Activated CD8-positive, alpha-beta T cell treated with anti-CD3 and anti-CD28 coated beads, Interleukin-2, amount 10 ng/mL, durations not matched to agents 7 days and 5 days (primary cell): ENCODE results near the gene GGT1. TPM values are rescaled to one million over a fixed set of nuclear protein-coding genes. Genes with fewer than 3 reads are reported as not detected.
A peak's percentile ranks its signal among the peaks of the same experiment; 100 is the strongest.
"Not testable (repeated sequence)": the region's sequence is repeated elsewhere in the genome, so short reads cannot be mapped to it uniquely, and the experiment has no call there.

ENCODE experiments used
- ATAC-seq: fragments of 150-1000 bp; cut with Tn5 transposase; one replicate; pipeline ENCODE4 v1.10.0; 2021; ENCODE audit warnings: moderate library complexity
- CTCF ChIA-PET: fragments of 350-600 bp; sonication (Branson Sonifier 250); formaldehyde crosslinking; loops from one replicate; lab custom pipeline; 2021; ENCODE audit warnings: antibody characterized with exemption; lab: Charles Lee
- POLR2A ChIA-PET: fragments of 350-600 bp; sonication (Branson Sonifier 250); formaldehyde crosslinking; loops from one replicate; lab custom pipeline; 2021; ENCODE audit warnings: antibody characterized with exemption; lab: Charles Lee
- DNase-seq: peaks from one replicate; pipeline ENCODE4 v3.0.0-alpha.2; 2020
- H3K27ac Mint-ChIP-seq: one replicate; pipeline ENCODE4 v1.8.0; 2021; ENCODE audit warnings: mild to moderate bottlenecking, mixed read lengths
- H3K27me3 Mint-ChIP-seq: one replicate; pipeline ENCODE4 v1.8.0; 2021; ENCODE audit warnings: low read depth, mixed read lengths
- H3K36me3 Mint-ChIP-seq: one replicate; pipeline ENCODE4 v1.8.0; 2021; ENCODE audit warnings: low read depth, mixed read lengths
- H3K4me1 Mint-ChIP-seq: one replicate; pipeline ENCODE4 v1.8.0; 2021; ENCODE audit warnings: low read depth, mixed read lengths
- H3K4me3 Mint-ChIP-seq: one replicate; pipeline ENCODE4 v1.8.0; 2021; ENCODE audit warnings: mild to moderate bottlenecking, mixed read lengths
- H3K9me3 Mint-ChIP-seq: one replicate; pipeline ENCODE4 v1.8.0; 2022; ENCODE audit warnings: mixed read lengths; ENCODE audit not compliant: insufficient read depth
- total RNA-seq, 2 experiments: library from RNA; stranded (reverse); gene quantifications; one replicate each; pipeline ENCODE4 v1.2.3, GENCODE V29; 2021

Gene GGT1
- total RNA-seq, 2 experiments from 2014 or later: 20.0 to 23.6 TPM

DNA sequence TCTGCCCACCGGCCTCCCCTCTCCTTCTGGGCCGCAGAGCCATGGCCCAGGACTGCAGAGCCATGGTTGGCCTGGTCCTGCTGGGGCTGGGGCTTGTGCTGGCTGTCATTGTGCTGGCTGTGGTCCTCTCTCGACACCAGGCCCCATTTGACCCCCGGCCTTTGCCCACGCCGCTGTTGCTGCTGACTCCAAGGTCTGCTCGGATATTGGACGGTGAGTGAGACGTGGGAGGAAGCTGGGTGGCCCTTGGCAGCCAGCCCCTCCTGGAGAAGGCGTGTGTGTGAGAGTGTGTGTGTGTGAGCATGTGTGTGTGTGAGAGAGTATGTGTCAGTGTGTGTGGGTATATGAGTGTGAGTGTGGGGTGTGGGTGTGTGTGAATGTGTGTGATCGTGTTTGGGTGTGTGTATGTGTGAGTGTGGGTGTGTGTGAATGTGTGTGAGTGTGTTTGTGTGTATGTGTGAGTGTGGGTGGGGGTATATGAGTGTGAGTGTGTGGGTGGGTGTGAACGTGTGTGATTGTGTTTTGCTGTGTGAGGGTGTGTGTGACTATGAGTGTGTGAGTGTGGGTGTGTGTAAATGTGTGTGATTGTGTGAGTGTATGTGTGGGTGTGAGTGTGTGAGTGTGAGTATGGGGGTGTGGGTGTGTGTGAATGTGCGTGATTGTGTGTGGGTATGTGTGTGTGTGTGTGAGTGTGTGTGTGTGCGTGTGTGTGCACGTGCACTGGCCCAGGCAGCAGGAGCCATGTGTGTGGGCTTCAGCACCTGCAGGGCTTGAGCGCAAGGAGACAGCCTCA lies 30.4 kb downstream of the GGT1 start:
- CTCF ChIA-PET, DNase-seq, H3K36me3 Mint-ChIP-seq, H3K9me3 Mint-ChIP-seq, H3K27me3 Mint-ChIP-seq, ATAC-seq, POLR2A ChIA-PET, H3K4me3 Mint-ChIP-seq: not testable (repeated sequence)
- Mint-ChIP-seq H3K4me1 (peaks cover 26% of the 10 kb centered on the region), H3K27ac (peak overlapping the region; percentile 65)

DNA sequence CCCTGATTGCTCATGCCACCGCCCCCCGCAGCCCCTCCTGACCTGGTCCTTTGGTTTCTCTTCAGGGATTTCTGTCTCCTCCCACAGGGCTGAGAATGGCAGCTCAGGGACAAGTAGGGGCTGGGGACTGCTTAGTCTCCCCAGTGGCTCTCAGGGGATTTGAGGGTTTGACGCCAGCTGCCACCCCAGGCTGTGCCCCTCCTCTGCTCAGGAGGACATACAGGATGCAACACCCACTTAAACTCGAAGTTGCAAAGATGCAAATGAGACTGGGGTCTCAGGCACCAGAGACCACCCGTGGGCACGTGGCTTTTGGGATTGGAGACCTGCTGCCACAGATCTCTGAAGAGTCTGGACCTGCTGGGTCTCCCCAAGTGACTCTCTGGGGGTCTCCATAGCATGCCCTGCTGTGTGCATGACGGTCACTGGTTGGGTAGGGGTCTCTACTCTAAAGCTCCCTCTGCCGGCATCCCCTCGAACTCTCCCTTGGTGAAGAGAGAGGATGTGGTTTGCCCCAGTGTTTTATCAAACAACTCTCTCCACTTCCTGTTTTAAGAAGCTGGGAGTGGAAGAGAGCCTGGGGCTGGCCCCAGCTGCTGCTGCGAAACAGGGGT lies 31.9 kb downstream of the GGT1 start:
- POLR2A ChIA-PET, ATAC-seq, H3K4me3 Mint-ChIP-seq, H3K27me3 Mint-ChIP-seq, H3K36me3 Mint-ChIP-seq, H3K9me3 Mint-ChIP-seq: not testable (repeated sequence)
- peak; percentile 54 for DNase-seq
- CTCF ChIA-PET: interaction anchor here (0.7 to 1.1 kb wide), 2 partner anchors 37 to 78 kb away, joined by 3 read pairs; no protein-coding TSS in a partner anchor
- Mint-ChIP-seq H3K4me1 (peaks cover 26% of the 10 kb centered on the region), H3K27ac (peak overlapping the region; percentile 76)

DNA sequence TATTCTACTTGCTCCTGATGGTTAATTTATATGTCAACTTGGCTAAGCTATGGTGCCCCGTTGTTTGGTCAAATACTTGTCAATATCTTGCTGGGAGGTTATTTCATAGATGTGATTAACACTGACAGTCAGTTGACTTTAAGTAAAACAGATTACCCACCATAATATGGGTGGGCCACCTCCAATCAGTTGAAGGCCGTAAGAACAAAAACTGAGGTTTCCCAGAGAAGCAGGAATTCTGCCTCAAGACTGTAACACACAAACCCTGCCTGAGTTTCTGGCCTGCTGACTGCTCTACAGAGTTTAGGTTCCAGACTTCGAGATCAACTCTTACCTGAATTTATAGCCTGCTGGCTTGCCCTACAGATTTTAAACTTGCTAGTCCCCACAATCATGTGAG lies 33.5 kb downstream of the GGT1 start:
- H3K4me3 Mint-ChIP-seq, H3K9me3 Mint-ChIP-seq, H3K27me3 Mint-ChIP-seq, H3K36me3 Mint-ChIP-seq, CTCF ChIA-PET, DNase-seq, H3K27ac Mint-ChIP-seq, POLR2A ChIA-PET, ATAC-seq: not testable (repeated sequence)
- peaks cover 26% of the 10 kb centered on the region for H3K4me1 Mint-ChIP-seq

GRCh38 chr22:24642307-24642706 lies 39.3 kb downstream of the GGT1 start:
- H3K27ac Mint-ChIP-seq, CTCF ChIA-PET, H3K27me3 Mint-ChIP-seq, ATAC-seq, DNase-seq, H3K36me3 Mint-ChIP-seq, H3K4me1 Mint-ChIP-seq, H3K9me3 Mint-ChIP-seq, POLR2A ChIA-PET, H3K4me3 Mint-ChIP-seq: not testable (repeated sequence)

DNA sequence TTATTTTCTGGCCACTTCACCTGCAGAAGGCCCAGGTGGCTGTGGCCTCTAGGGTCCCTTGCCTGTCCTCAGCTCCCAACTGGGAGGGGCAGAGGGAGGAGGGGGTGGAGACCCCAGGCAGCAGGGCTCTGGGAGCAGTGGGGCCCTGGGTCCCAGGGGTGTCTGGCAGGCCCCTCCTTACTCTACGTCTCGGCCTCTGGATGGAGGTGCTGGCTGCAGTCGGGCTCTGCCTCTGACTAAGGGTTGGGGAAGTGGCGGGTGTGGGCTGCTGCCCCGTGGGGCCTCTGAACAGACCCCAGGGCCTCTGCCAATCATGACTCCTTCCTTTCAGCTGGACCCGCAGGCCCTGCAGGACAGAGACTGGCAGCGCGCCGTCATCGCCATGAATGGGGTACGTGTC lies 41.4 kb downstream of the GGT1 start:
- H3K36me3 Mint-ChIP-seq, POLR2A ChIA-PET, H3K27me3 Mint-ChIP-seq, CTCF ChIA-PET, H3K4me3 Mint-ChIP-seq, H3K4me1 Mint-ChIP-seq, H3K27ac Mint-ChIP-seq, DNase-seq, H3K9me3 Mint-ChIP-seq, ATAC-seq: not testable (repeated sequence)

- H3K27me3 Mint-ChIP-seq, H3K36me3 Mint-ChIP-seq, H3K4me3 Mint-ChIP-seq, DNase-seq, POLR2A ChIA-PET, H3K9me3 Mint-ChIP-seq, H3K4me1 Mint-ChIP-seq, ATAC-seq, H3K27ac Mint-ChIP-seq, CTCF ChIA-PET: not testable (repeated sequence)
Measured at GRCh38 chr22:24645408-24646399, 42.7 kb downstream of the GGT1 start.

DNA sequence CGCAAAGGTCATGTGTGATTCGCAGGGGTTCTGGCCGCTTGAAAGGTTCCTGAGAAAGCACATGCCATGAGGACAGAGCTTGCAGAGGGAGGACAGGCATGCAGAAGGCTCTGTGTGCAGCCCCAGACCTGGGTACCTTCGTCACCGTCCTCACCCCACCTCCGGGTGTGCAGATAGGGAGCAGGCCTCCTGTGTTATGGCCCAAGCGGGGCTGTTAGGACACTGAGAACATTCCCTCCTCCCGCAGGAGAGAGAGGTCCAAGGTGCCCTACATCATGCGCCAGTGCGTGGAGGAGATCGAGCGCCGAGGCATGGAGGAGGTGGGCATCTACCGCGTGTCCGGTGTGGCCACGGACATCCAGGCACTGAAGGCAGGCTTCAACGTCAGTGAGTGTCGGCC lies 43.8 kb downstream of the GGT1 start:
- H3K27me3 Mint-ChIP-seq, H3K27ac Mint-ChIP-seq, H3K4me3 Mint-ChIP-seq, POLR2A ChIA-PET, H3K36me3 Mint-ChIP-seq, DNase-seq, ATAC-seq, H3K4me1 Mint-ChIP-seq, CTCF ChIA-PET, H3K9me3 Mint-ChIP-seq: not testable (repeated sequence)

- H3K27ac Mint-ChIP-seq, H3K4me3 Mint-ChIP-seq, H3K36me3 Mint-ChIP-seq, DNase-seq, H3K4me1 Mint-ChIP-seq, CTCF ChIA-PET, POLR2A ChIA-PET, ATAC-seq, H3K27me3 Mint-ChIP-seq, H3K9me3 Mint-ChIP-seq: not testable (repeated sequence)
Measured at GRCh38 chr22:24649371-24649770, 46.4 kb downstream of the GGT1 start.

GRCh38 chr22:24650884-24651283 lies 47.9 kb downstream of the GGT1 start:
- peak; percentile 68 for DNase-seq
- H3K4me3 Mint-ChIP-seq, H3K4me1 Mint-ChIP-seq, H3K27ac Mint-ChIP-seq, CTCF ChIA-PET, H3K36me3 Mint-ChIP-seq, H3K27me3 Mint-ChIP-seq, POLR2A ChIA-PET, ATAC-seq, H3K9me3 Mint-ChIP-seq: not testable (repeated sequence)

DNA sequence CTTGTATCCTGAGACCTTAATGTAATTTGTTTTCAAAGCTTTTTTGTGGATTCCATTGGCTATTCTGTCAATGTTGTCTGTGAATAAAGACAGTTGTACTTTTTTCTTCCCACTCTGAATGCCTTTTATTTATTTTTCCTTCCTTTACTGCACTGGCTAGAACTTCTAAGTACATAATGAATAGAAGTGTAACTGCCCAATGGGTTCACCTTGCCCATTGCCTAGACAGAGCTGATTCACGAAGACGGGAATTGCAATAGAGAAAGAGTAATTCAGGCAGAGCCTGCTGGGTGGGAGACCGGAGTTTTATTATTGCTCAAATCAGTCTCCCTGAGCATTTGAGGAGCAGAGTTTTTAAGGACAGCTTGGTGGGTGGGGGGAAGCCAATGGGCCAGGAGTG lies 62.4 kb downstream of the GGT1 start:
- H3K27ac Mint-ChIP-seq, DNase-seq, H3K4me3 Mint-ChIP-seq, H3K27me3 Mint-ChIP-seq, CTCF ChIA-PET, POLR2A ChIA-PET, H3K36me3 Mint-ChIP-seq, H3K4me1 Mint-ChIP-seq, H3K9me3 Mint-ChIP-seq, ATAC-seq: not testable (repeated sequence)

DNA sequence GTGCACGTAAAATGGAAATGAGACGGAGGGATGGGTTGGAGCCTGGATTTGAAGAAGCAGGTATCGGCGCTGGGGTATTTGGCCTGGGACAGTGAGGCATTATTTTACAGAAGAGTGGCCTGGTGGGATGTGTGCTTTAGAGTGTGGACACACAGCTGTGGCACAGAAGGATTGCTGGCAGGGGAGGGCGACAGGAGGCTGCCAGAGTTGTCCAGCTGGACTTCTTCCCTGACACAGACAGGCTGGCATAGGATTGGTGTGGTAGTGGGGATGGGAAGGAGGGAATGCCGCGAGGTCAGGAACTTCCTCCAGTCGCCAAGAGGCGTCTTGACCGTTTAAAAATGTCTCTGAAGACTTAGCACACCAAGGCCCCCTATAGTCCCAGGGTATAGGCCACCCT lies 64.9 kb downstream of the GGT1 start:
- H3K27ac Mint-ChIP-seq, H3K27me3 Mint-ChIP-seq, H3K9me3 Mint-ChIP-seq, ATAC-seq, H3K36me3 Mint-ChIP-seq, DNase-seq, CTCF ChIA-PET, H3K4me3 Mint-ChIP-seq, POLR2A ChIA-PET, H3K4me1 Mint-ChIP-seq: not testable (repeated sequence)

GRCh38 chr22:24672532-24672931 lies 69.5 kb downstream of the GGT1 start:
- DNase-seq, H3K4me3 Mint-ChIP-seq, H3K9me3 Mint-ChIP-seq, ATAC-seq, POLR2A ChIA-PET, H3K4me1 Mint-ChIP-seq, H3K36me3 Mint-ChIP-seq, H3K27me3 Mint-ChIP-seq, CTCF ChIA-PET, H3K27ac Mint-ChIP-seq: not testable (repeated sequence)
